Spleen (tissue), 11 donors: ENCODE results near the gene ZDHHC18. TPM values are rescaled to one million over a fixed set of nuclear protein-coding genes. Genes with fewer than 3 reads are reported as not detected.
A peak's percentile ranks its signal among the peaks of the same experiment; 100 is the strongest.
"Not testable (repeated sequence)": the region's sequence is repeated elsewhere in the genome, so short reads cannot be mapped to it uniquely, and the experiment has no call there.

Experiments
- DNase-seq: peaks from one replicate; pipeline ENCODE4 v3.0.0-alpha.2; 2020
- H3K27ac ChIP-seq, 8 donors: fragments of 200-600 bp; sonication (generic) in 7 of 8; 1 replicate in 4 of 8; 2 replicates in 4 of 8; pipeline versions ENCODE4 v1.5.0 to v1.8.0; 2016 to 2021; ENCODE audit warnings: inconsistent platforms in 4 of 8, mild to moderate bottlenecking in 4 of 8, moderate library complexity in 1 of 8
- H3K27me3 ChIP-seq, 7 donors: fragments of 200-600 bp; sonication (generic) in 6 of 7; replicated peaks in 1 of 7; 1 replicate in 4 of 7; 2 replicates in 3 of 7; pipeline versions ENCODE4 v1.5.0 to v1.8.0; 2016 to 2021; ENCODE audit warnings: inconsistent platforms in 3 of 7, mild to moderate bottlenecking in 1 of 7
- H3K36me3 ChIP-seq, 6 donors: fragments of 200-600 bp; sonication (generic) in 5 of 6; 1 replicate in 4 of 6; 2 replicates in 2 of 6; pipeline versions ENCODE4 v1.5.0 to v1.8.0; 2016 to 2021; ENCODE audit warnings: inconsistent platforms in 2 of 6
- H3K4me1 ChIP-seq, 6 donors: fragments of 200-600 bp; sonication (generic) in 5 of 6; 1 replicate in 3 of 6; 2 replicates in 3 of 6; pipeline versions ENCODE4 v1.5.0 to v1.8.0; 2016 to 2021; ENCODE audit warnings: inconsistent platforms in 3 of 6
- H3K4me3 ChIP-seq, 8 donors: fragments of 200-600 bp; sonication (generic) in 7 of 8; 1 replicate in 4 of 8; 2 replicates in 4 of 8; pipeline versions ENCODE4 v1.5.0 to v1.8.0; 2016 to 2021; ENCODE audit warnings: inconsistent platforms in 4 of 8, mild to moderate bottlenecking in 4 of 8, moderate library complexity in 2 of 8
- H3K9me3 ChIP-seq, 8 donors: fragments of 200-600 bp; sonication (generic) in 7 of 8; 1 replicate in 4 of 8; 2 replicates in 4 of 8; pipeline versions ENCODE4 v1.5.0 to v1.8.0; 2016 to 2021; ENCODE audit warnings: inconsistent platforms in 4 of 8
- POLR2A ChIP-seq, 3 donors: fragments of 450-650 bp; IDR thresholded peaks; one replicate each; pipeline ENCODE4 v1.5.1; 2017; ENCODE audit warnings: antibody characterized with exemption in 3 of 3, mild to moderate bottlenecking in 1 of 3
- POLR2AphosphoS5 ChIP-seq, 3 donors: sonication (generic); formaldehyde crosslinking; IDR thresholded peaks; one replicate each; pipeline ENCODE4 v1.5.1; 2017; ENCODE audit warnings: antibody characterized with exemption in 3 of 3
- WGBS, 5 donors: extraction: QIAGEN DNeasy Blood & Tissue Kit in 3 of 5; methylation state at CpG; one replicate each; pipeline versions ENCODE4 v1.1.5 to v1.1.7; 2013 to 2018; 5-methylcytosine and 5-hydroxymethylcytosine counted together
- intact Hi-C: fragments of 100-400 bp; cut with DNase I; formaldehyde crosslinking; loops from one replicate; pipeline ENCODE4 v1.15.0; 2023; ENCODE audit warnings: low total_unique reads
- polyA plus RNA-seq, 3 donors: library from polyadenylated mRNA; stranded (reverse); fragments of 200-250 nt; gene quantifications; one replicate each; pipeline ENCODE4 v1.2.1, GENCODE V29; 2013
- total RNA-seq, 7 donors: library from RNA; depleted of rRNA in 3 of 7; stranded (reverse); fragments of >200 nt in 3 of 7; fragmentation: NEBNext Ultra II Directional in 4 of 7; extraction: Animal tissue kit (Norgen Biotek cat#: 25700) in 4 of 7; gene quantifications; one replicate each; pipeline versions ENCODE4 v1.1.0 to v1.2.1, GENCODE V29; 2016 to 2021
- TF ChIP-seq, protein P1 (sequence below), 11 experiments: fragments of 200-600 bp in 7 of 11; fragments of 450-650 bp in 4 of 11; sonication (generic) in 4 of 11; IDR thresholded peaks in 8 of 11; conservative IDR thresholded peaks in 3 of 11; 1 replicate in 7 of 11; 2 replicates in 4 of 11; pipeline versions ENCODE4 v1.4.0 to v1.8.0; 2016 to 2021; ENCODE audit warnings: antibody characterized with exemption in 11 of 11, inconsistent platforms in 4 of 11, mild to moderate bottlenecking in 1 of 11
- donor health status: healthy with polysubstance abuse.
- donor health status: DM: no; HTN: no; CAD: no; lungs with moderate emphysema.
- donor health status: DM: no; HTN: no; CAD: no.
- donor health status: Bipolar disorder and iron deficiency.
- donor health status: healthy.
- donor health status: DM: no; HTN: no; CAD: no.
- donor health status: DM: yes; HTN: yes; CAD: no.

Gene ZDHHC18
- total and polyA plus RNA-seq, 10 donors = 6.2 to 80.4 (median 50.3) TPM

DNA sequence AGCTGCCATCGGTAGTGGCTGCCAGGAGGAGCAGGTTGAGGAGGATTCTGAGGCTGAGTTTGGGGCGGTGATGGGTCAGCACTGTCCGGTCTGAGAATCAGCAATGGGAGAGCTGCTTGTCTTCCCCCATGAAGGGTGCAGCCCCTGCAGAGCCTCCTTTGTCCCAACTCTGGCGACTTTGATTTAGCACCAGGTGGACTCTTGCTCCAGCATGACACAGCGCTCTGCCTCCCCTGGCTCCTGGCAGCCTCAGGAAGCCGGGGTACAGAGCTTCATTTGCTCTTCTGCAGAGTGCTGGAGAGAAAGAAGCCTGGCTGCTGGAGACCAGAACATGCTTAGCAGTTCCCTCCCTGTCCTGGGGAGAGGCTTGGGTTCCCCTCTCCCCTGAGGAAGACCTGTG is 13.3 kb downstream of the ZDHHC18 start:
- peaks cover 11 to 44% (median 24%) of the 10 kb centered on the region in 6 donors for H3K4me1 ChIP-seq
- H3K36me3 ChIP-seq = peaks cover 0 to 99% (median 62%) of the 10 kb centered on the region in 6 donors
- peak overlapping the region in 7 of 8 donors; percentile 43 to 88 (median 76) for H3K27ac ChIP-seq
- intact Hi-C loops = no loop called here
- 80 to 91% (median 85%) methylated on average over 5 to 6 of the region's 6 CpGs for WGBS, 5 donors
- DNase-seq = no peak
- no peak for TF ChIP-seq POLR2A (IDR thresholded peaks at IDR 0.05)
- H3K27me3 ChIP-seq = no peaks in the 10 kb centered on the region
- H3K9me3 ChIP-seq = no peaks in the 10 kb centered on the region
- no peak overlapping the region for H3K4me3 ChIP-seq

DNA sequence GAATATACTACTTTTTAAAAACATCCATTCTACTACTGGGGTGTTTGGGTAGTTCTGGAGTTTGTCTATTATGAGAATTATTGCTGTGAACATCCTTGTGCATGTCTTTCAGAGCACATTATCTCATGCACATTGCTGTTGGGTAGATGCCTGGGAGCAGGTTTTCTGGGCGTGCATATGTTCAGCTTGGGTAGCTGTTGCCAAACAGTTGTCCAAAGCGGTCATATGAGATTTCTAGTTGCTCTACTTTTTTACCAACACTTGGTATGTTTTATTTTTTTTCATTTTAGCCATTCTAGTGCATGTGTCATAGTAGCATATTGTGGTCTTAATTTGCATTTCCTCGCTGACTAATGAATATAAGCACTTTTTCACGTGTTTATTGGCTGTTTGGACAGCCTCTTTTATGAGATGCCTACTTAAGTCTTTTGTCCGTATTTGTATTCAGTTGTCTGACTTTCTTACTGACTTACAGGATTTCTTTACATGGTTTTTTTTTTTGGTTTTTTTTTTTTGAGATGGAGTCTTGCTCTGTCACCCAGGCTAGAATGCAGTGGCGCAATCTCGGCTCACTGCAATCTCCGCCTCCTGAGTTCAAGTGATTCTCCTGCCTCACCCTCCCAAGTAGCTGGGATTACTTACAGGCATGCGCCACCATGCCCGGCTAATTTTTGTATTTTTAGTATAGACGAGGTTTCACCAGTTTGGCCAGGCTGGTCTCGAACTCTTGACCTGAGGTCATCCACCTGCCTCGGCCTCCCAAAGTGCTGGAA is 18.1 kb downstream of the ZDHHC18 start:
- TF ChIP-seq, protein P1, sequence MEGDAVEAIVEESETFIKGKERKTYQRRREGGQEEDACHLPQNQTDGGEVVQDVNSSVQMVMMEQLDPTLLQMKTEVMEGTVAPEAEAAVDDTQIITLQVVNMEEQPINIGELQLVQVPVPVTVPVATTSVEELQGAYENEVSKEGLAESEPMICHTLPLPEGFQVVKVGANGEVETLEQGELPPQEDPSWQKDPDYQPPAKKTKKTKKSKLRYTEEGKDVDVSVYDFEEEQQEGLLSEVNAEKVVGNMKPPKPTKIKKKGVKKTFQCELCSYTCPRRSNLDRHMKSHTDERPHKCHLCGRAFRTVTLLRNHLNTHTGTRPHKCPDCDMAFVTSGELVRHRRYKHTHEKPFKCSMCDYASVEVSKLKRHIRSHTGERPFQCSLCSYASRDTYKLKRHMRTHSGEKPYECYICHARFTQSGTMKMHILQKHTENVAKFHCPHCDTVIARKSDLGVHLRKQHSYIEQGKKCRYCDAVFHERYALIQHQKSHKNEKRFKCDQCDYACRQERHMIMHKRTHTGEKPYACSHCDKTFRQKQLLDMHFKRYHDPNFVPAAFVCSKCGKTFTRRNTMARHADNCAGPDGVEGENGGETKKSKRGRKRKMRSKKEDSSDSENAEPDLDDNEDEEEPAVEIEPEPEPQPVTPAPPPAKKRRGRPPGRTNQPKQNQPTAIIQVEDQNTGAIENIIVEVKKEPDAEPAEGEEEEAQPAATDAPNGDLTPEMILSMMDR (IDR thresholded peaks at IDR 0.05 in 8 of 11, conservative IDR thresholded peaks at IDR 0.05 in 3 of 11) = no peak
- no peak for TF ChIP-seq POLR2AphosphoS5 (IDR thresholded peaks at IDR 0.05)
- no peak for TF ChIP-seq POLR2A (IDR thresholded peaks at IDR 0.05)
- peaks cover 0 to 96% (median 70%) of the 10 kb centered on the region in 6 donors for H3K36me3 ChIP-seq
- H3K9me3 ChIP-seq = no peaks in the 10 kb centered on the region
- no peak overlapping the region for H3K4me3 ChIP-seq
- no peaks in the 10 kb centered on the region for H3K27me3 ChIP-seq
- WGBS, 5 donors = 90 to 93% (median 91%) methylated on average over 13 of the region's 13 CpGs
- H3K4me1 ChIP-seq = peaks cover 0 to 14% (median 2%) of the 10 kb centered on the region in 6 donors
- no peak for DNase-seq
- intact Hi-C loops = no loop called here
- no peak overlapping the region for H3K27ac ChIP-seq

DNA sequence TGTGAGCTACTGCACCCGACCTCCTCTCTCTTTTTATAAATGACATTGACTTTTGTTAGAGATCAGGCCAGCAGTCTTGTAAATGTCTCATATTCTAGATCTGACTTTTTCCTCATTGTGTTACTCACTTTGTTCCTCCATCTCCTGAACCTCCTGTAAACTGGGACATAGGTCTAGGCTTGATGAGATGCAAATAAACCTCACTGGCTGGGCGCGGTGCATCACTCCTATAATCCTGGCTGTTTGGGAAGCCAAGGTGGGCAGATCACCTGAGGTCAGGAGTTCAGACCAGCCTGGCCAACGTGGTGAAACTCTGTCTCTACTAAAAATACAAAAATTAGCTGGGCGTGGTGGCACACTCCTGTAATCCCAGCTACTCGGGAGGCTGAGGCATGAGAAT is 21.3 kb downstream of the ZDHHC18 start:
- Histone ChIP-seq H3K4me1 (peaks cover 0 to 14% (median 1%) of the 10 kb centered on the region in 6 donors), H3K36me3 (peaks cover 0 to 96% (median 78%) of the 10 kb centered on the region in 6 donors)
- DNase-seq, H3K9me3 ChIP-seq, intact Hi-C loops, H3K27ac ChIP-seq, H3K4me3 ChIP-seq, H3K27me3 ChIP-seq: not testable (repeated sequence)
- 86 to 93% (median 91%) methylated on average over 6 of the region's 6 CpGs for WGBS, 5 donors

DNA sequence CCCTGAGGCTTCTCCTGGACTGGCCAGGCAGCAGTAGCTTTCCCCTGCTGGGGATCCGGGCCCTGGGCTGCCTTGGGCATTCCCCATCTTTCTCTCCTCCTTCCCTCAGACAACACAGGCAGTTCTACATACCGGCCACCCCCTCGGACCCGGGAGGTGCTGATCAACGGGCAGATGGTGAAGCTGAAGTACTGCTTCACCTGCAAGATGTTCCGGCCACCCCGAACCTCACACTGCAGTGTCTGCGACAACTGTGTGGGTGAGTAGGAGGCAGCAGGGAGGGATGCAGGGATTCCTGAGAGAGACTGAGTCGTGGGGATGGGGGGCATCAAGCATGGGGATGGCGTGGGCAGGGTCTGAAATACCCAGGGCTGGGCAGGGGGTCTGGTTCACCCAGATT is 22.0 kb downstream of the ZDHHC18 start:
- WGBS, 5 donors = 90 to 96% (median 94%) methylated on average over 10 of the region's 10 CpGs
- peaks cover 0 to 96% (median 79%) of the 10 kb centered on the region in 6 donors for H3K36me3 ChIP-seq
- no peak overlapping the region for H3K4me3 ChIP-seq
- no peaks in the 10 kb centered on the region for H3K27me3 ChIP-seq
- no peaks in the 10 kb centered on the region for H3K9me3 ChIP-seq
- TF ChIP-seq POLR2A (IDR thresholded peaks at IDR 0.05) (no peak), POLR2AphosphoS5 (IDR thresholded peaks at IDR 0.05) (peak in 1 of 3 donors; percentile 29)
- intact Hi-C loops = no loop called here
- H3K27ac ChIP-seq = peak overlapping the region in 2 of 8 donors; percentile 6 to 11
- H3K4me1 ChIP-seq = peaks cover 0 to 20% (median 2%) of the 10 kb centered on the region in 6 donors
- no peak for DNase-seq

DNA sequence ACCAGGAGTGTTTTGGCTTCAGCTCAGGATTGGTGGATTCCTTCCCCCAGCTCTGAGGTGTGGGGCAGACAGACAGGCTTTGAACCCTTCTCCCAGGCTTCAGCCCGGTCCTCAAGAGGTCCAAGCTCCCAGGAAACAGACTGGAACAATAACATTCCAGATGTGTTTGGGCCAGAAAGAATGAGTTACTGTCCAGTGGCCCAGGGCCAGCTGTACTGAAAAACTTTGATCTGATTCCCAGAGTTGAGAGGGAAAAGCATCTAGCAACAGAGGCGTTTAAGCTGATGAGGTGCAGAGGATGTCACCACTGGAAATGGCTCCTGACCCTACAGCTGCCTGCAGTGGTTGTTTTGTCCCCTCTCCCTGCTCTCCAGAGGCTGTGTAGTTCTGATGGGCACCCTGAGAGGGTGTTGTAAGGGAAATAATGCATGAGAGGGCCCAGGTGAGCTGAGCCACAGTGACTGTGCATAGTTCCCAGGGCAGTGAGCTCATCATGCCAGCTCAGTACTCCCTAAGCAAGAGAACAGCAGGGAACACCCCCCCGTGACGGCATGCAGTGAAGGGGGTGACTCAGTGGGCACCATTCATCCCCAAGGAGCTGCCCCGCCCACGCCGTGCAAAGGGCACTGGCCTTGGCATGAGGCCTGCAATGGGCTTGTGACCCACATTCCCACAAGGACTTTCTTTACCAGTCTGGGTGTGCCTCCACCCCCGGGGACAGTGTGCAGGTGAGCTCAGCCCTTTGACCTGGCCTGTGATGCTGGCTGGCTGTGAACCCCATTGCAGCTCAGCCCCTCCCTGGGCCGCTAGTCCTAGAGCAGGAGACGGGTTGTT is 22.7 kb downstream of the ZDHHC18 start:
- H3K27me3 ChIP-seq = no peaks in the 10 kb centered on the region
- H3K36me3 ChIP-seq = peaks cover 0 to 96% (median 80%) of the 10 kb centered on the region in 6 donors
- H3K27ac ChIP-seq = peak overlapping the region in 2 of 8 donors; percentile 6 to 11
- peaks cover 0 to 21% (median 2%) of the 10 kb centered on the region in 6 donors for H3K4me1 ChIP-seq
- no peaks in the 10 kb centered on the region for H3K9me3 ChIP-seq
- TF ChIP-seq, protein P1 (IDR thresholded peaks at IDR 0.05 in 8 of 11, conservative IDR thresholded peaks at IDR 0.05 in 3 of 11) = no peak
- peak in 1 of 3 donors; percentile 45 for TF ChIP-seq POLR2AphosphoS5 (IDR thresholded peaks at IDR 0.05)
- no peak overlapping the region for H3K4me3 ChIP-seq
- intact Hi-C loops = no loop called here
- 68 to 89% (median 82%) methylated on average over 6 to 10 of the region's 10 CpGs for WGBS, 5 donors
- no peak for DNase-seq
